KMS-11 (cell line): Measurements from ENCODE around the gene SCGB1D2.

Source experiments
- H2AFZ ChIP-seq: fragments of 200-600 bp; sonication (generic); 2 replicates; pipeline ENCODE4 v1.6.1; 2016; ENCODE audit warnings: antibody characterized with exemption, mixed run types, low read depth
- H3K27ac ChIP-seq: fragments of 200-600 bp; sonication (generic); 2 replicates; pipeline ENCODE4 v1.6.1; 2016; ENCODE audit warnings: mild to moderate bottlenecking, mixed run types
- H3K27me3 ChIP-seq: fragments of 200-600 bp; sonication (generic); 2 replicates; pipeline ENCODE4 v1.6.1; 2017; ENCODE audit warnings: mild to moderate bottlenecking, low read depth, mixed run types, moderate library complexity; ENCODE audit not compliant: insufficient read depth
- H3K36me3 ChIP-seq: fragments of 200-600 bp; sonication (generic); 2 replicates; pipeline ENCODE4 v1.6.1; 2017; ENCODE audit warnings: mild to moderate bottlenecking, mixed run types; ENCODE audit not compliant: insufficient read depth
- H3K4me1 ChIP-seq: fragments of 200-600 bp; sonication (generic); 2 replicates; pipeline ENCODE4 v1.6.1; 2016; ENCODE audit warnings: mild to moderate bottlenecking, low read depth, mixed run types; ENCODE audit not compliant: poor library complexity, severe bottlenecking
- H3K4me2 ChIP-seq: fragments of 200-600 bp; sonication (generic); 2 replicates; pipeline ENCODE4 v1.7.0; 2016; ENCODE audit warnings: mild to moderate bottlenecking, mixed run types
- H3K4me3 ChIP-seq: fragments of 200-600 bp; sonication (generic); IDR thresholded peaks from 2 replicates; pipeline ENCODE4 v1.6.1; 2017; ENCODE audit warnings: low read depth, low read length, mixed read lengths; ENCODE audit not compliant: insufficient read depth
- H3K79me2 ChIP-seq: fragments of 200-600 bp; sonication (generic); 2 replicates; pipeline ENCODE4 v1.6.1; 2016; ENCODE audit warnings: low read depth, mixed run types; ENCODE audit not compliant: insufficient read depth
- H3K9ac ChIP-seq: fragments of 200-600 bp; sonication (generic); 2 replicates; pipeline ENCODE4 v1.6.1; 2016; ENCODE audit warnings: mild to moderate bottlenecking, mixed run types
- H4K20me1 ChIP-seq: fragments of 200-600 bp; sonication (generic); 2 replicates; pipeline ENCODE4 v1.6.1; 2016; ENCODE audit warnings: mild to moderate bottlenecking, mixed run types; ENCODE audit not compliant: insufficient read depth
- TF ChIP-seq, protein P1 (sequence below): fragments of 200-600 bp; sonication (generic); conservative IDR thresholded peaks from 2 replicates; pipeline ENCODE4 v1.6.1; 2017; ENCODE audit warnings: low read depth, mild to moderate bottlenecking, antibody characterized with exemption, low read length, moderate library complexity, mixed read lengths

The SCGB1D2 gene

DNA sequence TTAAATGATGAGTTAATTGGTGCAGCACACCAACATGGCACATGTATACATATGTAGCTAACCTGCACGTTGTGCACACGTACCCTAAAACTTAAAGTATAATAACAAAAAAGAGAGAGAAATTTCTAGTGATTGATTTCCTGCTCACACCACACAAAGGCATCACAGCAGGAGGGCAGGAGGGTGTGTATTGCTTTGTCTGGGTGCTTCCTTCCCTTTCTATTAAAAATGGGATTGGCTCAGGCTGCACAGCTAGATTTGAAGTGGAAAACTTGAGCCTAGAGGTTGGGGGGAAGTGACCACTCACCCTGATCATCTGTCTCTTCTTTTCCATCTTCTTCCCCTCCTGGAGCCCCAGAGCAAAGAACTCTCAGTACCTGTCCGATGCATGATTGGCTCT lies 944 bp upstream of the SCGB1D2 start:
- Histone ChIP-seq H3K9ac (no peak overlapping the region), H4K20me1 (no peaks in the 10 kb centered on the region), H3K27ac (no peak overlapping the region), H3K27me3 (no peaks in the 10 kb centered on the region), H3K36me3 (no peaks in the 10 kb centered on the region), H3K79me2 (no peaks in the 10 kb centered on the region), H3K4me3 (no peak overlapping the region), H3K4me2 (no peak overlapping the region), H3K4me1 (no peaks in the 10 kb centered on the region), H2AFZ (no peak overlapping the region)
- TF ChIP-seq, protein P1, sequence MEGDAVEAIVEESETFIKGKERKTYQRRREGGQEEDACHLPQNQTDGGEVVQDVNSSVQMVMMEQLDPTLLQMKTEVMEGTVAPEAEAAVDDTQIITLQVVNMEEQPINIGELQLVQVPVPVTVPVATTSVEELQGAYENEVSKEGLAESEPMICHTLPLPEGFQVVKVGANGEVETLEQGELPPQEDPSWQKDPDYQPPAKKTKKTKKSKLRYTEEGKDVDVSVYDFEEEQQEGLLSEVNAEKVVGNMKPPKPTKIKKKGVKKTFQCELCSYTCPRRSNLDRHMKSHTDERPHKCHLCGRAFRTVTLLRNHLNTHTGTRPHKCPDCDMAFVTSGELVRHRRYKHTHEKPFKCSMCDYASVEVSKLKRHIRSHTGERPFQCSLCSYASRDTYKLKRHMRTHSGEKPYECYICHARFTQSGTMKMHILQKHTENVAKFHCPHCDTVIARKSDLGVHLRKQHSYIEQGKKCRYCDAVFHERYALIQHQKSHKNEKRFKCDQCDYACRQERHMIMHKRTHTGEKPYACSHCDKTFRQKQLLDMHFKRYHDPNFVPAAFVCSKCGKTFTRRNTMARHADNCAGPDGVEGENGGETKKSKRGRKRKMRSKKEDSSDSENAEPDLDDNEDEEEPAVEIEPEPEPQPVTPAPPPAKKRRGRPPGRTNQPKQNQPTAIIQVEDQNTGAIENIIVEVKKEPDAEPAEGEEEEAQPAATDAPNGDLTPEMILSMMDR, result no peak

DNA sequence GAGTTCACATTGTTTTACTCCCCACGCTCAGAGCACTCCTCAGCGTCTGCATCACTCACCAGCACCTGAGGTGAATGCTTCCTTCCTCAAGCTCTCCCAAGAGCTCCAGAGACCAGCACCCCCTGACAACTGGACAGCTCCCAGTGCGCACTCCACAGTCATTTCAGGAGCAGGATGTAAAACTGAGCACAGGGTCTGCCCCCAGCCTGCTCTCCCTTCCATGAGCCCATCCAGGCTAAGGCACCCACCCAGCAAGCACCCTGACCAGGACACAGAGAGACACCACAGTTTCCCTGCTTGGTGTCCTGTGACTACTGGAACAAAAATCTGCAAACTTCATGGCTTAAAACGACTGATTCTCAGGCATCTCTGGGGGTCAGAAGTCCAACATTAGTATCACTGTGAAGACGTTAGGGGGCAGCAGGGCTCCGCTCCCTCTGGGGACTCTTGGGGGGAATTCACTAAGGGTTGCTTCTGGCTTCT lies 3.3 kb downstream of the SCGB1D2 start:
- no peak overlapping the region for H3K9ac ChIP-seq
- H4K20me1 ChIP-seq, result no peaks in the 10 kb centered on the region
- TF ChIP-seq, protein P1, result no peak
- no peak overlapping the region for H3K27ac ChIP-seq
- H3K4me1 ChIP-seq, result no peaks in the 10 kb centered on the region
- no peaks in the 10 kb centered on the region for H3K27me3 ChIP-seq
- no peaks in the 10 kb centered on the region for H3K36me3 ChIP-seq
- no peak overlapping the region for H3K4me3 ChIP-seq
- H3K4me2 ChIP-seq, result no peak overlapping the region
- no peaks in the 10 kb centered on the region for H3K79me2 ChIP-seq
- no peak overlapping the region for H2AFZ ChIP-seq

DNA sequence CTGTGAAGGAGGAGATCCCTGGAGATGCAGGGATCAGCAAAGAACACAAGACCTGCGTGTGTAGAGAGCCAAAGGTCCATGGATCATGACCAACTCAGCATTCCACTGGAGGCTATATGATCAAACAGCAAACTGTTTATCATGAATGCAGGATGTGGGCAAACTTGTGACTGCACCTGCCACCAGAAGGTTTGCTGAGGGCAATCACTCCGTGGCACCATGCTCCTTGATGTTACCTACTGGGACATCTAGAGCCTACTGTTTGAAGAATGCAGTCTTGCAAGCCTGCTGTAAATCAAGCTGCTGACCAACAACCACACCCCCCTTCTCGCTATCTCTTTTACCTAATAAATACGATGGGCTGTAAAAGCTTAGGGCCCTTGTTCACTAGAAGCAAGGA lies 9.7 kb downstream of the SCGB1D2 start:
- Histone ChIP-seq H3K4me1 (no peaks in the 10 kb centered on the region), H2AFZ (no peak overlapping the region), H3K4me3 (no peak overlapping the region), H3K27me3 (no peaks in the 10 kb centered on the region), H3K27ac (no peak overlapping the region), H3K9ac (no peak overlapping the region), H3K79me2 (no peaks in the 10 kb centered on the region), H3K4me2 (no peak overlapping the region), H4K20me1 (no peaks in the 10 kb centered on the region), H3K36me3 (no peaks in the 10 kb centered on the region)
- TF ChIP-seq, protein P1, result no peak

DNA sequence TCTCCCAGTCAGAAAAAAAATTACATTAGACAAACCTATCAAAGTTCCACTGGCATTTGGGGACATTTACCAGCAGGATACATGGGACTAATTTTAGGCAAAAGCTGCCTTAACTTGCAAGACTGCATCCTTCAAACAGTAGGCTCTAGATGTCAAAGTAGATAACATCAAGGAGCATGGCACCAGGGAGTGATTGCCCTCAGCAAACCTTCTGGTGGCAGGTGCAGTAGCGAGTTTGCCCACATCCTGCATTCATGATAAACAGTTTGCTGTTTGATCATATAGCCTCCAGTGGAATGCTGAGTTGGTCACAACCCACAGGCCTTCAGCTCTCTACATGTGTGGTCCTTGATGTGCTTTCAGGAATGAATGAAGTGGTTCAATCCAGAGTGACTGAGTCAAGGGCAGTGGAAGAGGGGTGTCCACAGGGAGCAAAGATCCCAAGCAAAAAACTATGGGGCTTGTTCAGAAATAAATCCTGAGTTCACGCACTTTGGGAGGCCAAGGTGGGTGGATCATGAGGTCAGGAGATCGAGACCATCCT lies 12.0 kb downstream of the SCGB1D2 start:
- Histone ChIP-seq H2AFZ (no peak overlapping the region), H3K4me3 (no peak overlapping the region), H3K27ac (no peak overlapping the region), H3K4me2 (no peak overlapping the region), H4K20me1 (no peaks in the 10 kb centered on the region), H3K9ac (no peak overlapping the region), H3K36me3 (no peaks in the 10 kb centered on the region), H3K79me2 (no peaks in the 10 kb centered on the region), H3K4me1 (no peaks in the 10 kb centered on the region), H3K27me3 (no peaks in the 10 kb centered on the region)
- TF ChIP-seq, protein P1, result no peak
